Stromal cell of bone marrow (primary cell): ENCODE data around the gene CCIN.
"Not testable (repeated sequence)": the region's sequence is repeated elsewhere in the genome, so short reads cannot be mapped to it uniquely, and the experiment has no call there.

Experiments used
- DNase-seq: peaks from one replicate; pipeline ENCODE4 v3.0.0-alpha.2; 2012; ENCODE audit warnings: low read depth

Gene CCIN

DNA sequence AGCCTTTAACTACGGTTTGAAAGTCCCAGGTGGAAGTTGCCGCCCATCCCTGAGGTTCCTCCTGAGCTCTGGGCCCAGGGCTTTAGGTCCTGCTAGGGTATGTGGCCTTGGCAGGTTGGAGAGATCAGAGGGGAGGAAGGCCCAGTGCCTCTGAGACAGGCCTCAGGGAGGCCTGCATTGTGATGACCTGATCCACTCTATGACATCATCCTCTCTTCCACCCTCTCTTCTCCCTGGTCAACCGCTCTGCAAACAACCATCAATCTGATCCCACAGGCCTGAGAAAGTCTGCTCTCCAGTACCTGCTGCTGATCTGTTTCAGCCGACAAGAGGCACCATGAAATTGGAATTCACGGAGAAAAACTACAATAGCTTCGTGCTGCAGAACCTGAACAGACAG lies at the start of gene CCIN:
TSS of gene CCIN (plus strand) at position 223 of the 400 bp plus-strand sequence. CDS start at position 338, 115 bp downstream.
- no peak for DNase-seq

DNA sequence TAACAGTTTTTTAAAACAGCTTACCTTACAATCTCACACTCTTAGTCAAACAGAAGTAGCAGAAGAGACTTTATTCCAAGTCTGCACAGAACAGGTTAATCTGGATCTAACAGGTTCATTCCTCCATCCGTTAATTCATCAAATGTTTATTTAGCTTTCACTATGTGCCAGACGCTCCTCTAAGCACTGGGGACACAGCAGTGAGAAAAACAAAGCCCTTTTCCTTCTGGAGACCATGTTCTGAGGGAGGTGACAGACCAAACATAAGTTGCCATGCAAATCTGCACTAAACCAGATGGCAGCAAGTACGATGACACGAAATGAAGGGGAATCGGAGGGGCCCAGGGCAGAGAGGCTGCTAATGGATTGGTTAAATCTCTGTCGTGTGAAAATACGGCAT lies 49.7 kb upstream of the CCIN start:
- DNase-seq: no peak

DNA sequence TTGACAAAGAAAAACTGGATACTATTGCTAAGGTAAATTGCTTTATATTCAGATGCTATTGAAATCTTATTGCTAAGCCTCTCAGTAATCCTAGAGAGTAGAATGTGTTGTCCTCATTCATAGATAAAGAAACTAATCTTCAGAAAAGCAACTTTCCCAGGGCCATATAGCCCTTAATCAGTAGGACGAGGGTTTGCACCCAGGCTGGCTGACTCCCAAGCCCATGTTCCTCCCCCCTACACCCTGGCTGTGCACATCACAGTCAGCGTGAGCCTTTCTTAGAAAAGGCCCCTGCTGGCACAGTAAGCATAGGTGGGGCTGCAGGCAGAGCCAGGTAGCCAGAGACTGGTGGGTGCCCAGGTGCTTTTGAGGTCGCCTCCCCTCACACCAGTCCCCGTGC lies 48.5 kb upstream of the CCIN start:
- DNase-seq: no peak

DNA sequence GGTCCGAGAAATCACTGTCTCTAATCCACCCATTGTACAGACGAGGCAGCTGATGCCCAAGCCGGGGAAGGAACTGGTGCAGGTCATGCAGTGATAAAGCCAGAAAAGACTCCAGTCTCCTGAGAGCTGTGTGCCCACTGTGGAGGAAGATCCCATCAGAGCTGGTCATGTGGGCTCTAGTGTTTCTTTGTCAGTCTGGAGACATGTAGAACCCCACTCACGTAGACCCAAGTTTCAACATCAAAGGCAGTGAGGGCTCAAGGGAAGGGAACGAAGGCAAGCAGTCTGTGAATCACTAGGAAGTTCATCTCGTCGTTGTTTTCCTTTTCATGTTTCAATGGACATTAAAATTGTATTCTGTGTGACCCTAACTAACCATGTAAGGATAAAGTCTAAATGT lies 47.2 kb upstream of the CCIN start:
- no peak for DNase-seq

DNA sequence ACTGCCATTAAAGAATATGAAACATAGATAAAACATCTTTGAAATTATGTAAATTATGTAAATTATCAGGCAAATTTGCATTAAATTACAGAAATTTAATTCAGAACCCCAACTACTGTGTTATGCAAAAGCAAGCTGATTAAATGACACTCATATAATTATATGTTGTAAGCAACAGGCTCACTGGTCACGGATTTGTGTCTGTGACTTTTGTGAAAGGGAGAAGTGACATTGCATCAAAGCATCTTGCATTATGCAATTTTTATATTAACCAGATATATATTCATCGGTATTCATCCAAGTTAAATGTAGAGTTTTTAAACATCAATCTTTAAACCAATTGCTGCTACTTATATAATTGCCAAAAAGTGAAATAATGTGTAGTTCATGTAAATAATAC lies 45.7 kb upstream of the CCIN start:
- DNase-seq: no peak

DNA sequence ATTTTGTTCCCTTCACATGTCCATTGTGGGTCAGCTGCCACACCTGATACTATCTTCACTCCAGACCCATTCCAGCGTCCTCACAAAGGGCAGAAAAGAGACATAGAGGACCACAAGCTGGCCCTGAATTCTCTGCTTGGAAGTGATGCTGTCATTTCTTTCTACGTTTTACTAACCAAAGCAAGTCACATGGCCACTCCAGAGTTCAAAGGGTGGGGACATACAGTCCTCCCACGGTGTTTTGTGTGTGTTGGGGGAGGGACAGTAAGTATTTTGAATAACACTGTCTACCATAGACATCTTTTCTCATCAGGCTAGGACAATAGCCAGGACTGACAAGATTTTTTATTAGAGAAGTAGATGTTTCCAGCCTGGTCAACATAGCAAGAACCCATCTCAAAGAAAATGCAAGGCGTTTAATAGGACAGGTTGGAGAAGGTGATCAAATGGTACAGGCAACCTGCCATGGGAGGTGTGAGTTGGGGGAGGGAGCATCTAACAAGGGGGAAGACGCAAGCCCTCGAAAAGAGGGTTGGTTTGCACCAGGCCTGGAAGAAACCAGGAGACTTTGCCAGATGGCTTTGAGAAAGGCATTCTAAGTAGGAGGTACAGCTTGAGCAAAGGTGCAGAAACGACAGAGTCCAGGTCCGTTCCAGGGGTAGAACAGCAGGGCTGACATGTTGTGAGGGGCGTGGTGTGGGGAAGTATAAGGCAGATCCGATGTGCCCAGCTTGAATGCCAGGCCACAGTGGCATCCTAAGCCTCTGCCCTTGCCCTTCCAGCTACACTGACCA lies 43.9 kb upstream of the CCIN start:
- DNase-seq: no peak

DNA sequence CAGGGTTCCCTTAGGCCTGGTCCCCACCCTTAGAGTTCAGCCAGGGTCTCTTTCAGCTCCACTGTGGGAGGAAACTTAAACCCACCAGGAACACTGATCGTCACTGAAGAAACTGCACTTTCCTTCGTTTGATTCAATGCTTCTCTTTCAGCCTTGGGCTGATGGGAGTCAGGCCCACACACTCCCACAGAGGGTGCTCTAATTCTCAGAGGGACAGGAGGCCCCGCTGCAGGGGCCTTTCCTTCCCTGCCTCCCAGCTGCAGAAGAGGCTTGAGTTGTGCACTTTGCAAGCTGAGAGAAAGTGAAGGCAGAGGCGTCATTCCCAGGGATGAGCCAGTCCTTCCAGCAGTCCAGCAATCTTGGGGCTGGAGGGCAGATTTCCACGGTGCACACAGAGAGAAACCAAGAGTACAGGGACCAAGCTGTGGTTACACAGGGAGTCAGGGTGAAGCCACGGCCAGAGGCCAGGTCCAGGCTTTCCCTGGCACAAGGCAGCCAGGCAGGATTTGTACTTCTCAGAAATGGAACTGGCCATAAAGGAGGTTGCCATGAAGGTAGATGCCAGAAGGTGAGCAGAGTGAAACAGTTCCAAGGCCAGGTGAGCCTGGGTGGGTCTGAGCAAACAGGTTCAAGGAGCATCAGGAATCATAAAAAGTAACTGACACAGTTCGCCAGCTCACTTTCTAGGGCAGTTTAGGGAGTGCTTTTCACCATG lies 43.0 kb upstream of the CCIN start:
- DNase-seq: no peak

DNA sequence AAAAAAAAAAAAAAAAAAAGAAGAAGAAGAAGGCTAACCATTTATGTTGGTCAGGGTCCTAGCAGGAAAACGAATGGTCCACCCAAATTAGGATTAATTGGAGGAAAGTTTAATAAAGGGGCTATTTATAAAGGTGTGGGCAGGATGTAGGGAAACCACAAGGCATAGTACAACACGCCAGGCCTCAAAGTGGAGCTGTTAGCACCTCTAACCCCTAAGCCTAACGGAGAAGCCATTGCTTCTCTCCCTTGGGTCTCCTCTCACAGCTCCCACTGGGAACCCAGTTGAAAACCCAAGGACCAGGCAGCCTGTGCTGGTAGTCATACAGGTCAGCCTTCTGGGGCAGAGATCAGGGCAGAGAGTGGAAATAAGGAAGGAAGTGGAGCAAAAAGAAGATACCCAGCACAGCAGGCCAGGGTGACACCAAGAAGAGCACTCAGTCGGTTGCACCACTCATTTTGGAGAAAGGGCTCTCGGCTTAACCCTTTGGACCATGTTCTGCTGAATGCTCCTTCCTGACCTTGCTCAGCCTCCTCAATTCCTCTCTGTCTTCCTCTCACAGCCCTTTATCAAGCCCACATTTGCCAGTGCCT lies 41.4 kb upstream of the CCIN start:
- no peak for DNase-seq

DNA sequence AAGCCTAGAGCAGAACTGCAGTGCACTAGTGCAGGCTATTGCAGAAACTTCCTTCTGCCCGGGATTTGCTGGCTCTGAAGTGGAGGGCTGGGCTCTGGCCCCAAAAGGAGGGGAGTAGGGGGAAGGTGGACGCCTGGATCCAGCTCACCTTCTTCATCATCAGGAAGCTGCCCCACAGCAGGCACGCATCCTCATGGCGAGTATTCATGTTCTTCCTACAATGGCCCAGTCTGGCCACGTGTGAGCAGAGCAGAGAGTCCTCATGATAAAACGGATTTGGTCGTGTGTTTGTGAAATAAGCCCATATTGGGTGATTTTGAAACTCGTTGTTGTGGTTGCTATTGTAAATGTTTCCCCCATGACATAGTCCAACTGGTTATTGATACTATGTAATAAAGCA lies 40.8 kb upstream of the CCIN start:
- no peak for DNase-seq

DNA sequence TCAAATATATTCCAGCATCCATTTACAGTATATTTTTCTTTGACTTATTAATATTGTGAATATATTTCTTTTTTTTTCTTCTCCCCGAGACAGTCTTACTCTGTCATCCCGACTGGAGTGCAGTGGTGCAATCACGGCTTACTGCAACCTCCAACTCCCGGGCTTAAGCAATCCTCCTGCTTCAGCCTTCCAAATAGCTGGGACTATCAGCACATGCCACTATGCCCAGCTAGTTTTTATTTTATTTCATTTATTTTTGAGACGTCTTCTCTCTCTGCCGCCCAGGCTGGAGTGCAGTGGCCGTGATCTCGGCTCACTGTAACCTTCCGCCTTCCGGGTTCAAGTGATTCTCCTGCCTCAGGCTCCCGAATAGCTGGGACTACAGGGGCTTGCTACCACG lies 40.0 kb upstream of the CCIN start:
- DNase-seq: no peak

DNA sequence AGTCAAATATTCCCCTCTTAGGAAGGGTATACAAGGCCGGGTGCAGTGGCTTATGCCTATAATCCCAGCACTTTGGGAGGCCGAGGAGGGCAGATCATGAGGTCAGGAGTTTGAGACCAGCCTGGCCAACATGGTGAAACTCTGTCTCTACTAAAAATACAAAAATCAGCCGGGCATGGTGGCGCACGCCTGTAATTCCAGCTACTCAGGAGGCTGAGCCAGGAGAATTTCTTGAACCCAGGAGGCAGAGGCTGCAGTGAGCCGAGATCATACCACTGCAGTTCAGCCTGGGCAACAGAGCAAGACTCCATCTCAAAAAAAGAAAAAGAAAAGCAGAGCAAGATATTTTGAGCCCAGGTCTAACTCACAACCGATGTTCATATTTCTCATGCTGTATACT lies 37.5 kb upstream of the CCIN start:
- not testable (repeated sequence) for DNase-seq

DNA sequence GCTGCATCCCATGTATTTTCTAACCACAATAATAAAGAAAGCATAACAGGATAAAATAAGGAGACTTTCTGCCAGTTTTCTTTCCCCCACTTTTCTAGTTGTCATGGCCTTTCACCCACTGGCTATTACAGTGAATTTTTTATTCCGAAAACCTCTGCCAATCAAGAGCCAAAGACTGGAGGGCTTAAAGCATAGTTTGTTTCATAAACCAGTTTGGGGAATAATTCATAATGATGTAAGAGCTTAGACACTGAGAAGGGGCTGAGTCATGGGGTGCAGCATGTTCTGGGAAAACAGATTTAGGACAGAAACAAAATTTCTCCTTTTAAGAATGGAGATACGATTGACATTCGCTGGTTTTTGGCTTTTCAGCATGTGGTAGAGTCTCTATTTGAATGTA lies 37.1 kb upstream of the CCIN start:
- peak; percentile 47 for DNase-seq

DNA sequence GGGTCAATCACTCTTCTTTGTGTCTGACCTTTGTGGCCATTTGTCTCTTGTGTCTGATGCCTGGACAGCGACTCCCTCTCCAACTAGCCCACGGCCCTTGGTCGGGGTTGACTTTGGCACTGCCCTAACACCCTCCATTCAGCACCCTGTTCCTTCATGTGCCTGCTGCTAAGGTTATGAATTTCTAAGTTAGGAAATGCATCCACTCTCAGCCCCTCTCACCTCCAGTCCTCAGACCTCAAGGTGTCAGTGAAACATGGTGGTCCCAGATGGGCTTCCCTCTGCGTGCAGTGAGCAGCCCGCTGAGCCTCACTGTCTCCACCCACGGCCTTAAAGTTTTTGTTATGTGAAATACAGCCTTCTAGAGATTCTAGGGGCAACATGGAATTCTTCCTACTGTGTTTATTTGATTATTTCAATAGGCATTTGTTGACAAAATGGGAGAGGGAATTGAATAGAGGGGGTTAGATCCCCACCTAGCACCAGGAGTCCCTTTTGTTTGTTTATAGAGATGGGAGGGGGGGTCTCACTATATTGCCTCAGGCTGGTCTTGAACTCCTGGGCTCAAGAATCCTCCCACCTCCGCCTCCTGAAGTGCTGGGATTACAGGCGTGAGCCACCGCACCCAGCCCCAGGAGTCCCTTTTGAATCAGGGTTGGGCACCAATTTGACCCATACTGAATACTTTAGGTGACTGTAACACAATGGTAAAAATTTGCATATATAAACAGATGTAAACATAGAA lies 34.3 kb upstream of the CCIN start:
- DNase-seq: no peak

DNA sequence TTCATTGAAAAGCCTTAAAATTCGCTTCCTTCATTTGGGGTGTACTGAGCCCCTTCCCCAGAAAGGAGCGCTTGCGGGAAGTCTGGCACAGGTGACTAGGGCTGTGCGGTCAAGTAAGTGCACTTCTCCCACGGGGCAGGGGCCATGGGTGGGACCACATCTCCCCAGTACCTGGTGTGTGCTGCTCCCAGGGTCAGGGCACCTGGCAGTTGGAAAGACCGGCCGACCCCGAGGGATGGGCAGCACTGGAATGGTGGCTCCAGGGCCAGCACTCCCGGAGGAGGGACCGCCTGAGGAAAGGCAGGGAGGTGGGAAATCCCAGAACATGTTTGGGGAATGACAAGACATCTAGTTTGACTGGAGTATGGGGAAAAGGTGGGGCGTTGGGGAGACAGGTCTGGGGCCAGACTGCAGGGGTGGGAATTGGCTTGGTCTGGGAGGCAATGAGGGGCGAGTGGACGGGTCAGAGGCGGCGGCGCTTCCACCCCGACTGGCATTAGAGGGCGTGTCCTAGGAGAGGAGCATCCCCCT lies 33.4 kb upstream of the CCIN start:
- no peak for DNase-seq

DNA sequence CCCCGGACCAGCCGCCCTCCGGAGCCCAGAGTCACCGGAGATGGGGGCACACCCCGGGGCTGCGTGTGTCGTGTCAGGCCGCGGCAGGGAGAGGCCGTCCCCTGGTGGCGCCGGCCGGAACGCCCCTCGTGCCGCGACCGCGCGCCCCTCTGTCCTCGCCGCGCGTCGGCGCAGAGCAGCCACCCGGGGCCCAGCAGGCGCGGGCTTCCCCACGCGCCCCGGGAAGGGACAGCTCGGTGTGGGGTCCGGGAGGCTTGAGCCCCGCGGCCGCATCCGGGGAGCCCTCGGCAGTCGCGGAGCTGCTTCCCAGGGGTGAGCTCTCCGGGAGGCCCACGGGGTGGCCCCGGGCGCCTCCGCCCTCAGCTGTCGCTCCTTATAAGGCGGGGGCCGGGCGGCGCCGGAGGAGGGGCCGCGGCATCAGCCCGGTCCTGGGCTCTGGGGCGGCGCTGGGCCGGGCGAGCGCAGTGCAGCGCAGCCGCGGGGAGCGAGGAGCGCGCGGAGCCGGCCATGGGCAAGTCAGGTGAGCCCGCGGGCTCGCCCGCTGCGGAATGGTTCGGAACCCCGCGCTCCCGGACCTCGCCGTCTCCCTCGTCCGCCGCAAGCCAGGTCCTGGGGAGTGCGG lies 32.8 kb upstream of the CCIN start, which contains the start of gene GLIPR2:
TSS of gene GLIPR2 (plus strand) at position 462 of the 622 bp plus-strand sequence. CDS start at position 508, 46 bp downstream.
- no peak for DNase-seq

DNA sequence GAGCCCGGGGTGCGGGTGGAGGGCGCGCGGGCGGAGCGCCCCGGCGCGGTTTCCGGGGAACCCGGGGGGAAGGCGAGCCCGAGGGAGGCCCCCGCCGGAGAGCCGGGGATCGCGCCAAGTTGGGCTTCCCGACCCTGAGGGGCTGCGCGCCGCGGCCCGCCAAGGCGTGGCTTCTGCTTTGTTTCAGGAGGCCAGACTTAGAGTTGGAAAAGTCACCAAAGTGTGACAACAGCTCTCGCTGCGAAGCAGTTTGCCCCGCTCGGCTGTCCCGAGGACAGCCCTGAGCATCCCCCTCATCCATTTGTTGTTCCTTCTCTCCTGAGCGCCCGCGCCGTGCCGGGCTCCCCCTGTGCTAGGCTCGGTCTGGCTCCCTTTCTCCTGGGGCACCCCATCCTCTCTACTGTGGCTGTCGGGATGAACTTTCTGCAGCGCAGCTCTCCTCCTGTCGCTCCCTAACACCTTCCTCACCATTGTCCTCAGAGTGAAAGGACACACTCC lies 32.2 kb upstream of the CCIN start:
- DNase-seq: no peak

DNA sequence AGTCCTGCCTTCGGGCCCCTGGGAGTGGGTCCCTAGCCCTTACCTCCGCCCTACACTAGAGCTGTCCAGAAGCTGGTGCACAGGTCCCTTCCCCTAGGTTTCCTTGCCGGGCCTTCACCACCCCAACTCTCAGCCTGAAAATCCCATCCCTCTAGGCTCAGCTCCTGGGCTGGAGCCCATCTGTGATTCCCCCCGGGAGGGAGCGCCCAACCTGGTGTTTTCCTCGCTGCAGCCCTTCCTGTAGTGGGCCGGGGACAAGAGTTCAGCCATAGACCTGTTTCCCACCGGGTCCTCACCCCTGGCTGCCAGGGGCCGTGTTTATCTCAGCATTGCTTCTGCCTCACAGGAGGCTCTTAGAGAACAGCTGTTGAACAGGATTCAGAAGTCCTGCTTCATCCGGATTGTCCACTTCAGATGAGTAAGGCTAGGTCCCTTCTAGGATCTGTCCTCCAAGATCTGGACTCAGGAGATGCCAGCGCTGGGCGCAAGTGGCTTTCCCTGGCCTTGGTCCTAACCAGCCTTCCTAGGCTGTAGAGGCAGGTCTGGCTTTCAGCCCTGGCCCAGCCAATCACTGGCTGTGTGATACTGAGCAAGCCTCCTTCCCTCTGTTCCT lies 31.7 kb upstream of the CCIN start:
- no peak for DNase-seq

DNA sequence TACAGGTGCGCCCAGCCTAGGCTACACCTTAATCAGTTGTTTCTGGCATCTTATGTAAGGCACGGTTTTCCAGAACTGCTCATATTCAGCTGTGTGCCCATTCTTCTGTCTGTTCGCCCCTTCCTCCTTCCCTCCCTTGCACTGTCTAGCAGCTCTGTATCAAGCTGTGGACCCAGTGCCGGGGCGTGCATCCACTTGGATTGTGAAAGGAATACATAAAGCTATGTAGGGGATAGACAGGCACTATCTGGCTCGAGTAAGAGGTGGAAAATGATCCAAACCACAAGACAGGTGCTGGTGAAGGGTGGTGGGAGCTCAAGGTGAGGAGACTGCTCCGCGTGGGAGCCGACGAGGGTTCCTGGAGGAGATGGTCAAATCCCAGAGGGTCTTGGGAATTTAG lies 30.7 kb upstream of the CCIN start:
- no peak for DNase-seq

DNA sequence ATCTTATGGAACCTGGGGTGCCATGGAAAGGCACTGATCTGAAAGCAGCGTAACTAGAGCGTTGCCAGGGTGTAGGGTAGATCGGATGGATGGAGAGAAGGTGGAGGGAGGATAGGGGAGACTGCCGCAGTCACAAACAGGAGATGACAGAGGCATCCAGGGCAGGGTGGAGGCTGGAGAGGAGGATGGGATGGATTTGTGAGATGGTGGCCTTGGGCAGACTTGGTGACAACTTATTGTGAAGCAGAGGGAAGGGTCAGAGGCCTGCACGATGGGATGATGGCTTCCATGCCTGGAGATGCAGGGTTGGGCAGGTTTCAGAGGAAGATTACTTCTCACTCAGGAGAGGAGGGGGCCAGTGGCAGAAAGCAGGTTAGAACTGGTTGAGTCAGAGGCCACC lies 30.3 kb upstream of the CCIN start:
- DNase-seq: no peak

DNA sequence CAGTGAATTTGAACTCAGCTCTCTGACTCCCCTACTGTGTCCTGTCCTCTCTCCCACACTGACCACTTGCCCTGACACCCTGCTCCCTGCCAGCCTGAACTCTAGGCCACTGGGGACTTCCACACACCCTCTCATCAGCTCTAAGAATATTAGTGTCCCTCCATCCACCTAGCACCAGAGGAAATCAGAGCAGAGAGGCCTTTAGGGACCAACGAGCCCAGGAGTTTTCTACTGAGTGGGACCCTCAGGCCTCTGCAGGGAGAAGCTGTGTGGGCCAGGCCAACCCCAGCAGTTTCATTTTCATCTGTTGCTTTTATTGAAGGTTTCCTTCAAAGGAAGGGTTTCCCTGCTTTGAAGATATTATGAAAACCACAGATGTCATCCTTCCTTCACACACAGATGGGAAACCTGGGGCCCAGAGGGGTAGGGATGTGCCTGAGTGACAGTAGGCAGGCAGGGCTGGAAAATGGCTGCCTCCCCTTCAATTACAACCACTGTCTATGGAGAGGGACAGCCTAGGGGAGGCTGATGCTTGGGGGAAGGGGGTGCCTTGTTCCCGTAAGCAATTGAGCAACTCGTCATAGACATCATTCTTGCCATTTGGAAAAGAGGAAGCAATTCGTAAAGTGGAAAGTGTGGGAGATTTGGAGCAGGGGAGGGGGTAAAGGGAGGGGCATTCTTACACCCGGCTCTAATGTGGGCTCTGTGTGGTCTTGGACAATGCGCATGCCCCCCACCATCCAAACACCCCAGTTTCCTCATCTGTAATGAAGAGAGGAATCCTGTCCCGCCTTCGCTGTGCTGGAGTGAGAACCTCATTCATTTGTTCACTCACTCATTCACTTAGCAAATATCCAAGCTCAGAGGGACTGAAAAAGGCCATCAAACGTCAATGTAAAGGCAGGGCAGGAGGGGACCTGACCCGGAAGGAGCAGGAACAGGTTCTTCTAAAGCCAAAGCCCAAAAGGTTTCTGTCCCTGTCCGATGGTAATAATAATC lies 28.8 kb upstream of the CCIN start:
- DNase-seq: no peak
